Thoracic aorta (tissue), 2 donors: ENCODE measurements around the gene STPG3. TPM values are rescaled to one million over a fixed set of nuclear protein-coding genes. Genes with fewer than 3 reads are reported as not detected.

ENCODE experiments used
- ATAC-seq: fragments of 150-250 bp; one replicate; pipeline ENCODE4 v1.8.0; 2017; ENCODE audit warnings: low read depth; ENCODE audit not compliant: insufficient number of reproducible peaks, low FRiP score
- DNase-seq: peaks from one replicate; pipeline ENCODE4 v3.0.0-alpha.2; 2020; ENCODE audit warnings: low spot score
- H3K27ac ChIP-seq, 2 donors: fragments of 200-600 bp; sonication (generic); 1 replicate in 1 of 2; 2 replicates in 1 of 2; pipeline ENCODE4 v1.5.1; 2016; ENCODE audit warnings: mild to moderate bottlenecking in 2 of 2, moderate library complexity in 2 of 2
- H3K27me3 ChIP-seq: fragments of 200-600 bp; sonication (generic); replicated peaks from 2 replicates; pipeline ENCODE4 v1.6.0; 2016; ENCODE audit warnings: mild to moderate bottlenecking; ENCODE audit not compliant: insufficient read depth
- H3K36me3 ChIP-seq: fragments of 200-600 bp; sonication (generic); one replicate; pipeline ENCODE4 v1.5.1; 2016
- H3K4me1 ChIP-seq, 2 donors: fragments of 200-600 bp; sonication (generic); 1 replicate in 1 of 2; 2 replicates in 1 of 2; pipeline versions ENCODE4 v1.5.1 to v1.6.0; 2016; ENCODE audit warnings: low read depth in 2 of 2, mild to moderate bottlenecking in 1 of 2; ENCODE audit not compliant: control insufficient read depth in 1 of 2
- H3K4me3 ChIP-seq: fragments of 200-600 bp; sonication (generic); 2 replicates; pipeline ENCODE4 v1.5.1; 2016; ENCODE audit warnings: mild to moderate bottlenecking
- H3K9me3 ChIP-seq: fragments of 200-600 bp; sonication (generic); 2 replicates; pipeline ENCODE4 v1.5.1; 2016
- total RNA-seq, 2 donors: library from RNA; depleted of rRNA; stranded (reverse); fragments of >200 nt; gene quantifications; one replicate each; pipeline versions ENCODE4 v1.1.0 to v1.2.3, GENCODE V29; 2016
- TF ChIP-seq, protein P1 (sequence below): fragments of 200-600 bp; sonication (generic); IDR thresholded peaks from one replicate; pipeline ENCODE4 v1.5.1; 2019; ENCODE audit warnings: antibody characterized with exemption

STPG3 gene
- total RNA-seq, 2 donors from 2014 or later, result not detected

DNA sequence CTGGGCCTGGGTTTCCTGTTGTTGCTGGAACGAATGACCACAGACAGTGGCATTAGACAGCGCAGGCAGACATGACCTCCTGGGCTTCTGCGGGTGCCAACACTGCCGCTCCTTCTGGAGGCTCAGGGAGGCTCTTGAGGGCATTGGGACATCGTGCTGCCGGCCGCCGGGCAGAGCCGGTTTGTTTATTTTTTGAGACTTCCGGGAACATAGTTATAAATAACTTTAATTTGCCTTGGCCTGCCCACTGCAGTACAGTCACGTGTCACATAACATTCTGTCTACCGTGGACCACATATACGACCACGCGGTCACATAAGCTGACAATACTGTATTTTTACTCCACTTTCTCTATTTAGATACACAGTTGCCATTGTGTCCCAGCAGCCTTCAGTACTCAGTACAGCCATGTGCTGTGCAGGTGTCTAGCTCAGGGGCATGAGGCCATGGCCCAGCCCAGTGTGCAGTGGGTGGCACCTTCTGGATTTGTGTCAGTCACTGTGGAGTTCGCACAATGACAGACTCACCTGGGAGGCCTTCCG lies 18.2 kb downstream of the STPG3 start:
- TF ChIP-seq, protein P1, sequence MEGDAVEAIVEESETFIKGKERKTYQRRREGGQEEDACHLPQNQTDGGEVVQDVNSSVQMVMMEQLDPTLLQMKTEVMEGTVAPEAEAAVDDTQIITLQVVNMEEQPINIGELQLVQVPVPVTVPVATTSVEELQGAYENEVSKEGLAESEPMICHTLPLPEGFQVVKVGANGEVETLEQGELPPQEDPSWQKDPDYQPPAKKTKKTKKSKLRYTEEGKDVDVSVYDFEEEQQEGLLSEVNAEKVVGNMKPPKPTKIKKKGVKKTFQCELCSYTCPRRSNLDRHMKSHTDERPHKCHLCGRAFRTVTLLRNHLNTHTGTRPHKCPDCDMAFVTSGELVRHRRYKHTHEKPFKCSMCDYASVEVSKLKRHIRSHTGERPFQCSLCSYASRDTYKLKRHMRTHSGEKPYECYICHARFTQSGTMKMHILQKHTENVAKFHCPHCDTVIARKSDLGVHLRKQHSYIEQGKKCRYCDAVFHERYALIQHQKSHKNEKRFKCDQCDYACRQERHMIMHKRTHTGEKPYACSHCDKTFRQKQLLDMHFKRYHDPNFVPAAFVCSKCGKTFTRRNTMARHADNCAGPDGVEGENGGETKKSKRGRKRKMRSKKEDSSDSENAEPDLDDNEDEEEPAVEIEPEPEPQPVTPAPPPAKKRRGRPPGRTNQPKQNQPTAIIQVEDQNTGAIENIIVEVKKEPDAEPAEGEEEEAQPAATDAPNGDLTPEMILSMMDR, result no peak
- no peaks in the 10 kb centered on the region for H3K9me3 ChIP-seq
- no peak for DNase-seq
- H3K27ac ChIP-seq, result peak overlapping the region; percentile 76 to 83
- H3K4me1 ChIP-seq, result peaks cover 17 to 35% of the 10 kb centered on the region in 2 donors
- peaks cover 51% of the 10 kb centered on the region for H3K36me3 ChIP-seq
- H3K27me3 ChIP-seq, result no peaks in the 10 kb centered on the region
- ATAC-seq, result peak; percentile 81
- H3K4me3 ChIP-seq, result peak overlapping the region; percentile 37

DNA sequence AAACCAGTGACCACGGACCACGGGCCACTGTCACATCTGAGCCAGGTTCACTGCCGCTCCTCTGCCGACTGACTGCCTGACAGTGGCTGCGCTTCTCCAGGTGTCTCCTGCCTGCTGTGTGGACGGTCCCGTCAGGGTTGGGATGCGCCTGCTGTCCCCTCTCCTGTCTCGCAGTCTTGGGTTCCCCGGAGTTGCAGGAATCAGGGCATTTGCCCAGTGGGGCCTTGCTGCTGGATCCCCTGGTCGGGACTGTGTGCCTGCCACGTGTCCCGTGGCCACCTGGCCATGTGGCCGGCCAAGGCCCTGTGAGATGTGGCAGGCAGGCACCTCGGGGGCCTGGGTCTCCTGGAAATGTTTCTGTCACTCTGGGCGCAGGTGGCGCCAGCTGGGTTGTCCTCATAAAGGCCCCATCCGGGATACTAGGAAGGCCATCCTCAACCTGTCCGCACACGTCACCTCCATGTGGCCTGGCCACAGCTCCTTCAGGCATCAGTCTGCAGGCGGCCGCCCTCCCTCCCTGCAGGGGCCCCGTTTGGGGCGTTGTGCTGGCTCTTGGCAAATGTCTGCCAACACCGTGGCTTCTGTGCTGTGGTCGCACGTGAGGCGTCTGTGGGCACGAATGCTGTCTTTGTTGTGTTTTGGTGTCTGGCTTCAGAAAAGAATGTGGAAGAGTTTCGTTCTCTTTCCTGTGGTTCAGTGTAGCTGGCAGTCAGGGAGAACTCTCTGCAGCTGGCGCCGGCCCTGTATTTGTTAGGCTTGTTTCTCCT lies 20.0 kb downstream of the STPG3 start:
- H3K4me3 ChIP-seq, result no peak overlapping the region
- TF ChIP-seq, protein P1, result no peak
- ATAC-seq (no peak), DNase-seq (no peak)
- peaks cover 19 to 43% of the 10 kb centered on the region in 2 donors for H3K4me1 ChIP-seq
- no peaks in the 10 kb centered on the region for H3K27me3 ChIP-seq
- H3K9me3 ChIP-seq, result no peaks in the 10 kb centered on the region
- H3K36me3 ChIP-seq, result peaks cover 36% of the 10 kb centered on the region
- H3K27ac ChIP-seq, result peak overlapping the region in 1 of 2 donors; percentile 61

DNA sequence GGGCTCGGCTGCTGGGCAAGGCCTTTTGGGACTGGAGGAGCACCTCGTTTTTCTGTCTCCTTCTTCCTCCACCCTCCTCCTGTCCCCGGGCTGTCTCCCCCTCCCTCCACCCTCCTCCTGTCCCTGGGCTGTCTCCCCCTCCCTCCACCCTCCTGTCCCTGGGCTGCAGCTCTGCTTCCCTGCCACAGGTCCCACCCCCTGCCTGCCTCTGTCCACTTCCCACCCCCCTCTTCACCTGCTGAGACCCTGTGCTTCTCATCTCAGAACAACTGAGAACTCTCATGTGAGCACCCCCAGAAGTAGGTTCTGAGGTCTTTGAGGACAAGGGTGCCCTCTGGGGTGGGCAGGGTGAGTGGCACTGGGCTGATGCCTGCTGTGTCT lies 20.6 kb downstream of the STPG3 start:
- H3K4me3 ChIP-seq, result no peak overlapping the region
- TF ChIP-seq, protein P1, result no peak
- H3K4me1 ChIP-seq, result peaks cover 24 to 48% of the 10 kb centered on the region in 2 donors
- ATAC-seq (no peak), DNase-seq (no peak)
- H3K9me3 ChIP-seq, result no peaks in the 10 kb centered on the region
- H3K36me3 ChIP-seq, result peaks cover 30% of the 10 kb centered on the region
- no peaks in the 10 kb centered on the region for H3K27me3 ChIP-seq
- peak overlapping the region in 1 of 2 donors; percentile 61 for H3K27ac ChIP-seq

DNA sequence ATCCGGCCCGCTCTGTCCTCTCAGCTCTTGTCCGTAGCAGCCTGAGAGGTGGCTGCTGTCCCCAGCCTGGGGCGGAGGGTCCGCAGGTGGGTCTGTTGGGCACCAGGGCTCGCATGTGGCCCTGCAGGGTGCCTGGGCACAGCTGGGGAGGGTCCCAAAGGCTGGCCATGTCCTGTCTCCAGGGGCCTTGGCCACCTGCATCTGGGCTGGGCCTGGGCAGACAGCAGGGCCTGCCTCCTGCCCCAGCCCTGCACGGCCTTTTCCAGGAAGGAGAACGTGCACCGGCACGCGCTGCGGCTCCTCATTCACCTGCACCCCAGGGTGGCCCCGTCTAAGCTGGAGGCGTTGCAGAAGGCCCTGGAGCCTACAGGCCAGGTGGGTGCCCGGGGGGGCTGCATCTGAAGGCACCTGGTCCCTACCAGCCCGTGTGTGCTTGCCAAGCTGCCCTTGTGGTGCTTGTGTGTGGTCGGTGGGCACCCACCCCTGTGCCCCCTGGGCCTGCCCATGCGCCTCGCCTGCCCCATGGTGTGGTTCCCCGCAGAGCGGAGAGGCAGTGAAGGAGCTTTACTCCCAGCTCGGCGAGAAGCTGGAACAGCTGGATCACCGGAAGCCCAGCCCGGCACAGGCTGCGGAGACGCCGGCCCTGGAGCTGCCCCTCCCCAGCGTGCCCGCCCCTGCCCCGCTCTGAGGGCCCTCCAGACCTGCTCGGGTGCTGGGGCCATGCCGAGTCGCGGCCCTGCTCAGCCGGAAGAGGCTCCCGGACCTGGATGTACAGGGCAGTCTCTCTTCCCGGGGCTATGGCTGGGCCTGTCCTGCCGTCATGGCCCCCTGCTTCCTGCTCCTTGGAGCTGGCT lies 21.4 kb downstream of the STPG3 start:
- no peak overlapping the region for H3K4me3 ChIP-seq
- no peaks in the 10 kb centered on the region for H3K27me3 ChIP-seq
- H3K4me1 ChIP-seq, result peaks cover 31 to 56% of the 10 kb centered on the region in 2 donors
- H3K36me3 ChIP-seq, result peaks cover 23% of the 10 kb centered on the region
- no peak for DNase-seq
- H3K9me3 ChIP-seq, result no peaks in the 10 kb centered on the region
- peak overlapping the region in 1 of 2 donors; percentile 61 for H3K27ac ChIP-seq
- TF ChIP-seq, protein P1, result no peak
- ATAC-seq, result no peak

DNA sequence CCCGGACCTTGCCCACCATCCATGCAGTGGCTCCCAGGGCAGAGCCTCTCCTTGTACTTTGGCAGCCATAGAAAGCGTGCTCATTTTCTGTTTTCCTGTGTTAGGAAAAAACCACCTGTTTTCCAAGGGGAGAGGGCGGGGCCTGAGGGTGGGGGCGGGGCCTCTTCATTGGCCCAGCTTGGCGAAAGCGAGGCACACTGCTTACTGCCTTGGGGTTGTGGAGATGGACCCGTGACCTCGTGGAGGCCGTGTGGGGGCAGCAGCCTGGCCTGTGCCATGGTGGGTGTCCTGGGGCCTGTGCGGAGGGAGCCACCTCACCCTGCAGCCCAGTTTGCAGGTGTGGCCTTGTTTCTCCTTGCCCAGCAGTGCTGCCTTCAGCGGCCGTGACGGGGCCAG lies 22.0 kb downstream of the STPG3 start:
- Histone ChIP-seq H3K4me1 (peaks cover 31 to 57% of the 10 kb centered on the region in 2 donors), H3K27ac (no peak overlapping the region), H3K36me3 (peaks cover 23% of the 10 kb centered on the region)

More for the DNA sequence above, 22.0 kb downstream of the STPG3 start:
- Histone ChIP-seq H3K4me3 (no peak overlapping the region), H3K9me3 (no peaks in the 10 kb centered on the region), H3K27me3 (no peaks in the 10 kb centered on the region)
- TF ChIP-seq, protein P1, result no peak
- no peak for DNase-seq
- no peak for ATAC-seq
